HG02852 (cell line): ENCODE data around the gene RARA.
"Not testable (repeated sequence)": the region's sequence is repeated elsewhere in the genome, so short reads cannot be mapped to it uniquely, and the experiment has no call there.

Source experiments
- ATAC-seq: cut with Tn5 transposase; IDR thresholded peaks from one replicate; pipeline ENCODE4 v1.9.1; 2021; ENCODE audit warnings: mild to moderate bottlenecking, moderate library complexity; ENCODE audit not compliant: unreplicated experiment

Gene RARA

DNA sequence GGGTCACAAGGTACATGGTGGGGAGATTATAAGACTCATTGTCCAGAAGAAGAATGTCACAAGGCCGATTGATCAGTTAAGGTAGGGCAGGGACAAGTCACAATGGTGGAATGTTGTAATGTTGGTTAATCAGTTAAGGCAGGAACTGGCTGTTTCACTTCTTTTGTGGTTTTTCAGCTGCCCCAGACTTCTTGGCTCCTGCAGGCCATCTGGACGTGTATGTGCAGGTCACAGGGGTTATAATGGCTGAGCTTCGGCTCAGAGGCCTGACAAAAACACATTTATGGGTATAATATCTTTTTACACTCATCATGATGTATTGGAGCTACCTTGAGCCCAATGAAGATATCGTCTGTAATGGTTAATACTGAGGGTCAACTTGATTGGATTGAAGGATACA is 63.7 kb downstream of the RARA start:
- not testable (repeated sequence) for ATAC-seq

DNA sequence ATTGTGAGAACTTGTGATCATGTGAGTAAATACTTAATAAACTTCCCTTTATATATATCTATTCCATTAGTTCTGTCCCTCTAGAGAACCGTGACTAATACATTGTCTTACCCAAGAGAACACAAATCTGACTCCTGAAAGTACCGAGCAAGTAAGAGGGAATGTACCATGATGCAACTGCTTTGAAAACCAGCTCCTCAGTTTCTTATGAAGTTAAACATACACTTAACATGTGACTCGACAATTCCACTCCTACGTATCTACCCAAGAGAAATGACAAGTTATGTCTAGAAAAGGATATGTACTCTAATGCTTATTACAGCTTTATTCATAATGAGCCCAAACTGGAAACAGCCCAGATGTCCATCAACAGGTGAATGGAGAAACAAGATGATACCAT is 64.3 kb downstream of the RARA start:
- ATAC-seq: no peak

DNA sequence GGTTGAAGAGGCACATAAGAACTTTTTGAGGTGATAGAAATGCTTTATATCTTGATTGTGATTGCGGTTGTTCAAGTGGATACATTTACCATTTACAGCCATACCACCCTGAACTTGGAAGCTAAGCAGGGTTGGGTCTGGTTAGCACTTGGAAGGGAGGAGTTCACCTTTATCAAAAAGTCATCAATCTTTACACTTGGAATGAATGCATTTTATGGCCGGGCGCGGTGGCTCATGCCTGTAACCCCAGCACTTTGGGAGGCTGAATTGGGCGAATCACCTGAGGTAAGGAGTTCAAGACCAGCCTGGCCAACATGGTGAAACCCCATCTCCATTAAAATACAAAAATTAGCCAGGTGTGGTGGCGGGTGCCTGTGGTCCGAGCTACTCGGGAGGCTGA is 65.0 kb downstream of the RARA start:
- no peak for ATAC-seq

DNA sequence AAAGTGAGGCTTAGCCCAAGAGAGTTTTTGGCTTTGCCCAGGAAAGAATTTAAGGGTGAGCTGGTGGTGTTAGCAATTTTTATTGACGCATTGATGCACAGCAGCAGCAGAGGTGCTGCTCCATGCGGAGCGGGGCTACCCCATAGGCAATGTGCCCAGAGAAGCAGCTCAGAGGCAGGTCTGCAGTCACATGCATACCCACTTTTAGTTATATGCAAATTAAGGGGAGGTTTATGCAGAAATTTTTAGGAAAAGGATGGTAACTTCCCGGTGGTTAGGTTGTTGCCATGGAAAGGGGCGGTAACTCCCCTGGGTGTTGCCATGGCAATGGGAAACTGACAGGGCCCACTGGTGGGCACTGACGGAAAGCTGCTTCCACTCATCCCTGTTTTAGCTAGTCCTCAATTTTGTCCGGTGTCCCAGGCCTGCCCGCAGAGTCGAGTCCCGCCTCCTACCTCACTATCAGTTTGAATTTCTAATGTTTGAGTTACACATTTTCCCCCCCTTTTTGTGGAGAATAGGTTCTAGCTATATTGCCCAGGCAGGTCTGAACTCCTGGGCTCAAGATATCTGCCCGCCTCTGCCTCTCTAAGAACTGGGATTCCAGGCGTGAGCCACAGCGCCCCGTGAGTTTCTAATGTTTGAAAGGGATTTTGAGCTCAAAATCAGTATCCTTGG is 66.0 kb downstream of the RARA start:
- no peak for ATAC-seq

DNA sequence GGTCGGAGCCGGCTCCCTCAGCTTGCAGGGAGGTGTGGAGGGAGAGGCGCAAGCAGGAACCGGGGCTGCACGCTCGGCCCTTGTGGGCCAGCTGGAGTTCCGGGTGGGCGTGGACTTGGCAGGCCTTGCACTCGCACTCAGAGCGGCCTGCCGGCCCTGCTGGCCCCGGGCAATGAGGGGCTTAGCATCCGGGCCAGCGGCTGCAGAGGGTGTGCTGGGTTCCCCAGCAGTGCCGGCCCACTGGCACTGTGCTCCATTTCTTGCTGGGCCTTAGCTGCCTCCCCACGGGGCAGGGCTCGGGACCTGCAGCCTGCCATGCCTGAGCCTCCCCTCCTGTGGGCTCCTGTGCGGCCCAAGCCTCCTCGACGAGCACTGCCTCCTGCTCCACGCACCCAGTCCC is 66.8 kb downstream of the RARA start:
- not testable (repeated sequence) for ATAC-seq

DNA sequence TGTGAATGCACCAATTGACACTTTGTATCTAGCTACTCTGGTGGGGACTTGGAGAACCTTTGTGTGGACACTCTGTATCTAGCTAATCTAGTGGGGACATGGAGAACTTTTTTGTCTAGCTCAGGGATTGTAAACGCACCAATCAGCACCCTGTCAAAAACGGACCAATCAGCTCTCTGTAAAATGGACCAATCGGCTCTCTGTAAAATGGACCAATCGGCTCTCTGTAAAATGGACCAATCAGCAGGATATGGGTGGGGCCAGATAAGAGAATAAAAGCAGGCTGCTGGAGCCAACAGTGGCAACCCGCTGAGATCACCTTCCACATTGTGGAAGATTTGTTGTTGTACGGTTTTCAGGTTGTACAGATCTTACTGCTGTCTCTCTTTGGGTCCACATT is 67.6 kb downstream of the RARA start:
- not testable (repeated sequence) for ATAC-seq

DNA sequence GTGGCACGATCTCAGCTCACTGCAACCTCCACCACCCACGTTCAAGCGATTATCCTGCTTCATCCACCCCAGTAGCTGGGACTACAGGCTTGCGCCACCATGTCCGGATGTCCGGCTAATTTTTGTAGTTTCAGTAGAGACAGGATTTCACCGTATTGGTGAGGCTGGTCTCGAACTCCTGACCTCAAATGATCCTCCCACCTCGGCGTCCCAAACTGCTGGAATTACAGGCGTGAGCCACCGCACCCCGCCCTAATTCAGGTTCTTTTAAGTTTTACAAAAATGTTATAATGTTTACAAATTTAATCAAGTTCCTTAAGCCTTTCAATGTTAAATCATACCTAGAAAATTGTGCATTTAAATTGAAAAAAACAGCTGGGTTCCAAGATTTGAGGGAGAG is 68.9 kb downstream of the RARA start:
- no peak for ATAC-seq

DNA sequence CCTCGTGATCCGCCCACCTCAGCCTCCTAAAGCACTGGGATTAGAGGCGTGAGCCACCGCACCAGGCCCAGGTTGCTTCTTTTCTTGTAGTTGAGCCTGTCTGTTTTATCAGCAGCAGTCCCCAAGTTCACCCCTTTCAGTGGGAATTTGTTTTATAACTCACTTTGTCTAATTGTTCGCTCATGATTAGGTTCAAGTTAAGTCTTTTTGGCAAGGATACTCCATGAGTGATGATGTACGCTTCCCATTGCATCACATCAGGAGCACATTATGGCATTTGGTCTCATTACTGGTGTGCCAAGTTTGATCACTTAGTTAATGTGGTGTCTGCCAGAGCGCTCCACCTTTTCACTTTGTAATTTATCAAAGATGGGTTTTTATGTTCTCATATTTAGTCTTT is 70.0 kb downstream of the RARA start:
- no peak for ATAC-seq

DNA sequence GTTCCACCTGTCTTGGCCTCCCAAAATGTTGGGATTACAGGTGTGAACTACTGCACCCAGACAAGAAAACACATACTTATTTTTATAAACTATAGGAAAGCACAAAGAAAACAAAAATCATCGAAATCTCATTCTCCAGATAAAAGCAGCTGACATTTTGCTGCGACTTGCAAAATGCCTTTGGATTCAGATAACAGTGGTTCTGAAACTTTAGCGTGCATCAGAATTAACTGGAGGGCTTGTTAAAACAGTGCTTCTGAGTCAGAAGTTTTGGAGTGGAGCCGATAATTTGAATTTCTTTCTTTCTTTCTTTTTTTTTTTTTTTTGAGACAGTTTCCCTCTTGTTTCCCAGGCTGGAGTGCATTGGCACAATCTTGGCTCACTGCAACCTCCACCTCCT is 73.3 kb downstream of the RARA start:
- no peak for ATAC-seq

DNA sequence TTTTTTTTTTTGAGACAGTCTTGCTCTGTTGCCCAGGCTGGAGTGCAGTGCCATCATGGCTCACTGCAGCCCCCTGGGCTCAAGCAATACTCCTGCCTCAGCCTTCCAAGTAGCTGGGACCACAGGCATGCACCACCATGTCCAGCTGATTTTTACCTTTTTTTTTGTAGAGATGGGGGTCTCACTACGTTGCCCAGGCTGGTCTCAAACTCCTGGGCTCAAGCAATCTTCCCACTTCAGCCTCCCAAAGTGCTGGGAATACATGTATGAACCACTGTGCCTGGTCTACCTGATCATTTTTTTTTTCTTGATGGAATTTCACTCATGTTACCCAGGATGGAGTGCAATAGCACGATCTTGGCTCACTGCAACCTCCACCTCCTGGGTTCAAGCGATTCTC is 77.6 kb downstream of the RARA start:
- ATAC-seq: not testable (repeated sequence)

DNA sequence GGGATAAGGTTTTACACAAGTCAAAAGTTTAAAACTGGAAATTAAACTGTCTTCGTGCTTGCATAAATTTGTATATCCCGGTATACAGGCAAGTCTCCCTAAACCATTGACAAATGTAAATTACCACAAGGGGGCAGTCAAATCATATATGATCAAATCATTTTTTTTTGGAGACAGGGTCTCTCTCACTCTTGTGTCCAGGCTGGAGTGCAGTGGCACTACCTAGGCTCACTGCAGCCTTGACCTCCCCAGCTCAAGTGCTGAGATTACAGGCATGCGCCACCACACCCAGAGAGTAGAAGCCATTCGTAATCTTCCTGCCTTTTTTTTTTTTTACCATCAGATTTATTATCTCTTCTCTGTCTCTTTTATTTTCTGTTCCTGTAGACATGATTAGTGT is 90.2 kb downstream of the RARA start:
- no peak for ATAC-seq

GRCh38 chr17:40402668-40403067 is 93.7 kb downstream of the RARA start:
- ATAC-seq: no peak

GRCh38 chr17:40404003-40404402 is 95.0 kb downstream of the RARA start:
- ATAC-seq: no peak
